K562 (cell line): ENCODE data around the gene CSTF1. TPM values are rescaled to one million over a fixed set of nuclear protein-coding genes. Genes with fewer than 3 reads are reported as not detected.
A peak's percentile ranks its signal among the peaks of the same experiment; 100 is the strongest.

Source experiments
- C11orf30 ChIP-seq: fragments of 450-650 bp; IDR thresholded peaks from 2 replicates; pipeline ENCODE4 v1.6.1; 2016; ENCODE audit warnings: low read depth, mild to moderate bottlenecking
- CCAR2 ChIP-seq: fragments of 200-400 bp; formaldehyde crosslinking; IDR thresholded peaks from 2 replicates; pipeline ENCODE4 v1.6.1; 2017; ENCODE audit warnings: mild to moderate bottlenecking, low read depth, low read length
- CREBBP ChIP-seq: IDR thresholded peaks from one replicate; pipeline ENCODE4 v1.6.1; 2012; ENCODE audit warnings: low read depth, mild to moderate bottlenecking, control low read depth, inconsistent platforms, low read length
- CREM ChIP-seq: IDR thresholded peaks from 2 replicates; pipeline ENCODE4 v1.6.1; 2014; ENCODE audit warnings: antibody characterized with exemption, low read depth
- DACH1 ChIP-seq: fragments of 450-650 bp; IDR thresholded peaks from 2 replicates; pipeline ENCODE4 v1.6.1; 2018; ENCODE audit not compliant: partially characterized antibody
- DPF2 ChIP-seq: fragments of 450-650 bp; IDR thresholded peaks from 2 replicates; pipeline ENCODE4 v1.6.1; 2016
- HOXB6 ChIP-seq: fragments of 250-450 bp; sonication (Bioruptor Pico); IDR thresholded peaks from 2 replicates; pipeline ENCODE4 v1.5.1; 2022; ENCODE audit warnings: mild to moderate bottlenecking, borderline replicate concordance
- HSF4 ChIP-seq: fragments of 250-450 bp; sonication (Bioruptor Pico); IDR thresholded peaks from 2 replicates; pipeline ENCODE4 v2.1.2; 2022; ENCODE audit warnings: mild to moderate bottlenecking, moderate library complexity, borderline replicate concordance
- IFI16 ChIP-seq: fragments of 250-450 bp; sonication (Bioruptor Pico); IDR thresholded peaks from 2 replicates; pipeline ENCODE4 v2.1.2; 2022; ENCODE audit warnings: mild to moderate bottlenecking, inconsistent platforms
- KLF16 ChIP-seq: IDR thresholded peaks from 2 replicates; pipeline ENCODE4 v1.6.1; 2016; ENCODE audit warnings: antibody characterized with exemption
- NUFIP1 ChIP-seq: fragments of 450-650 bp; IDR thresholded peaks from 2 replicates; pipeline ENCODE4 v1.6.1; 2018; ENCODE audit not compliant: partially characterized antibody
- PHF20 ChIP-seq: fragments of 450-650 bp; IDR thresholded peaks from 2 replicates; pipeline ENCODE4 v1.6.1; 2018; ENCODE audit not compliant: partially characterized antibody
- PRMT5 ChIP-seq: sonication (generic); formaldehyde crosslinking; IDR thresholded peaks from 2 replicates; pipeline ENCODE4 v1.5.0; 2020; ENCODE audit warnings: missing genetic modification reagents
- SIN3B ChIP-seq: fragments of 450-650 bp; IDR thresholded peaks from 2 replicates; pipeline ENCODE4 v1.6.1; 2017; ENCODE audit warnings: low read depth, mild to moderate bottlenecking, moderate library complexity
- TOE1 ChIP-seq, 2 experiments: fragments of 450-650 bp in 1 of 2; sonication (generic) in 1 of 2; formaldehyde crosslinking in 1 of 2; IDR thresholded peaks; 2 replicates each; pipeline versions ENCODE4 v1.7.1 to v1.8.0; 2016 to 2022; ENCODE audit warnings: borderline replicate concordance in 2 of 2, mild to moderate bottlenecking in 2 of 2, antibody characterized with exemption in 1 of 2, inconsistent platforms in 1 of 2, low read depth in 1 of 2, missing genetic modification reagents in 1 of 2, moderate library complexity in 1 of 2
- ZNF143 ChIP-seq: sonication (generic); formaldehyde crosslinking; IDR thresholded peaks from 2 replicates; pipeline ENCODE4 v1.9.0; 2022; ENCODE audit warnings: mild to moderate bottlenecking, missing genetic modification reagents
- ZNF311 ChIP-seq: fragments of 250-450 bp; sonication (Bioruptor Pico); IDR thresholded peaks from 2 replicates; pipeline ENCODE4 v1.4.0; 2020; ENCODE audit warnings: mild to moderate bottlenecking, moderate library complexity
- polyA plus RNA-seq, 8 experiments: library from polyadenylated mRNA; depleted of rRNA in 4 of 8; stranded (reverse) in 5 of 8; unstranded in 3 of 8; fragments of >200 nt; fragmentation: Nextera tagmentation in 2 of 8; fragmentation: Illumina TruSeq in 1 of 8; extraction: Ambion mirVana in 2 of 8; extraction: Trizol in 1 of 8; gene quantifications; 2 replicates each; pipeline versions ENCODE4 v1.2.1 to v1.2.3, GENCODE V29; 2011 to 2014; ENCODE audit warnings: inconsistent platforms in 1 of 8, missing spikeins in 1 of 8
- total RNA-seq, 7 experiments: library from RNA; depleted of rRNA in 6 of 7; stranded (reverse); fragments of >200 nt in 6 of 7; fragmentation: Illumina TruSeq in 2 of 7; extraction: Trizol in 2 of 7; gene quantifications; 2 replicates each; pipeline versions ENCODE4 v1.2.1 to v1.2.3, GENCODE V29; 2011 to 2021; ENCODE audit warnings: low replicate concordance in 1 of 7
- TF ChIP-seq, protein P1 (sequence below): fragments of 200-400 bp; formaldehyde crosslinking; IDR thresholded peaks from 2 replicates; pipeline ENCODE4 v1.6.1; 2017; ENCODE audit warnings: mild to moderate bottlenecking, low read depth, low read length, moderate library complexity
- TF ChIP-seq, protein P2 (sequence below): sonication (generic); formaldehyde crosslinking; IDR thresholded peaks from 2 replicates; pipeline ENCODE4 v1.5.0; 2020; ENCODE audit warnings: missing genetic modification reagents
- TF ChIP-seq, protein P3 (sequence below): fragments of 450-650 bp; IDR thresholded peaks from one replicate; pipeline ENCODE4 v1.6.1; 2018; ENCODE audit warnings: mild to moderate bottlenecking, moderate library complexity; ENCODE audit not compliant: partially characterized antibody
- TF ChIP-seq, protein P4 (sequence below): fragments of 450-650 bp; IDR thresholded peaks from 2 replicates; pipeline ENCODE4 v1.7.1; 2018; ENCODE audit warnings: mild to moderate bottlenecking, low read depth; ENCODE audit not compliant: partially characterized antibody
- TF ChIP-seq, protein P5 (sequence below): fragments of 450-650 bp; conservative IDR thresholded peaks from 2 replicates; pipeline ENCODE4 v1.6.1; 2016; ENCODE audit warnings: missing genetic modification characterization, low read depth, mild to moderate bottlenecking, missing compliant biosample characterization, moderate library complexity

Gene CSTF1
- total and polyA plus RNA-seq, 9 of the 15 experiments (the other 6 are each of a cell fraction or from before 2014, with no cell fraction given) = 30.8 to 110 (median 53.4) TPM

DNA sequence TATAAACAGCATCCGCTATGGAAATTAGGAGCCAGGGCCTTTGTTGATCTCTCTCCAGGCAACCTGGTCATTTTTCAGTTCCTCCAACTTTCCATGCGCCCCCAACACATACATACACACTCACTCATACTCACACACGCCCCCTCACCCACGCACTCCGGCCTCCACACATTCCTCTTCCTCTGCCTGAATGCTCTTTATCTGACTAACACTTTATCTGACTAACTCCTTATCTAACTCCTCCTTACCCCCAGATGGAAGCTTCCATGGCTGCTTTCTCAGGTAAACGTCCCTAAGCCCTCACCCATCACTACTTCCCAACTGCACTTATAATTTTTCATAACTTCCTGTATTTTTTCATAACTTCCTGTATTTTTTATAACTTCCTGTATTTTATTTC is 37.1 kb downstream of the CSTF1 start (continued):
- TF ChIP-seq C11orf30 (no peak), CREBBP (no peak), CCAR2 (no peak), SIN3B (no peak), PHF20 (no peak), KLF16 (peak; percentile 15; the same call in 1 of the 2 replicates), HSF4 (no peak), DPF2 (peak; percentile 95), PRMT5 (CRISPR knock-in tag) (no peak), ZNF311 (CRISPR knock-in tag) (no peak), ZNF143 (CRISPR knock-in tag) (no peak), IFI16 (CRISPR knock-in tag) (no peak), TOE1 (IDR thresholded peaks at IDR 0.05; ENCODE audit: borderline replicate concordance) (no peak), TOE1 (CRISPR knock-in tag; IDR thresholded peaks at IDR 0.05; ENCODE audit: borderline replicate concordance, low read depth) (no peak), CREM (peak; percentile 55), NUFIP1 (no peak), DACH1 (no peak), HOXB6 (CRISPR knock-in tag) (no peak)
- TF ChIP-seq, protein P1, sequence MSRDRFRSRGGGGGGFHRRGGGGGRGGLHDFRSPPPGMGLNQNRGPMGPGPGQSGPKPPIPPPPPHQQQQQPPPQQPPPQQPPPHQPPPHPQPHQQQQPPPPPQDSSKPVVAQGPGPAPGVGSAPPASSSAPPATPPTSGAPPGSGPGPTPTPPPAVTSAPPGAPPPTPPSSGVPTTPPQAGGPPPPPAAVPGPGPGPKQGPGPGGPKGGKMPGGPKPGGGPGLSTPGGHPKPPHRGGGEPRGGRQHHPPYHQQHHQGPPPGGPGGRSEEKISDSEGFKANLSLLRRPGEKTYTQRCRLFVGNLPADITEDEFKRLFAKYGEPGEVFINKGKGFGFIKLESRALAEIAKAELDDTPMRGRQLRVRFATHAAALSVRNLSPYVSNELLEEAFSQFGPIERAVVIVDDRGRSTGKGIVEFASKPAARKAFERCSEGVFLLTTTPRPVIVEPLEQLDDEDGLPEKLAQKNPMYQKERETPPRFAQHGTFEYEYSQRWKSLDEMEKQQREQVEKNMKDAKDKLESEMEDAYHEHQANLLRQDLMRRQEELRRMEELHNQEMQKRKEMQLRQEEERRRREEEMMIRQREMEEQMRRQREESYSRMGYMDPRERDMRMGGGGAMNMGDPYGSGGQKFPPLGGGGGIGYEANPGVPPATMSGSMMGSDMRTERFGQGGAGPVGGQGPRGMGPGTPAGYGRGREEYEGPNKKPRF = no peak
- TF ChIP-seq, protein P2, sequence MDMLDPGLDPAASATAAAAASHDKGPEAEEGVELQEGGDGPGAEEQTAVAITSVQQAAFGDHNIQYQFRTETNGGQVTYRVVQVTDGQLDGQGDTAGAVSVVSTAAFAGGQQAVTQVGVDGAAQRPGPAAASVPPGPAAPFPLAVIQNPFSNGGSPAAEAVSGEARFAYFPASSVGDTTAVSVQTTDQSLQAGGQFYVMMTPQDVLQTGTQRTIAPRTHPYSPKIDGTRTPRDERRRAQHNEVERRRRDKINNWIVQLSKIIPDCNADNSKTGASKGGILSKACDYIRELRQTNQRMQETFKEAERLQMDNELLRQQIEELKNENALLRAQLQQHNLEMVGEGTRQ (CRISPR knock-in tag) = no peak
- TF ChIP-seq, protein P3, sequence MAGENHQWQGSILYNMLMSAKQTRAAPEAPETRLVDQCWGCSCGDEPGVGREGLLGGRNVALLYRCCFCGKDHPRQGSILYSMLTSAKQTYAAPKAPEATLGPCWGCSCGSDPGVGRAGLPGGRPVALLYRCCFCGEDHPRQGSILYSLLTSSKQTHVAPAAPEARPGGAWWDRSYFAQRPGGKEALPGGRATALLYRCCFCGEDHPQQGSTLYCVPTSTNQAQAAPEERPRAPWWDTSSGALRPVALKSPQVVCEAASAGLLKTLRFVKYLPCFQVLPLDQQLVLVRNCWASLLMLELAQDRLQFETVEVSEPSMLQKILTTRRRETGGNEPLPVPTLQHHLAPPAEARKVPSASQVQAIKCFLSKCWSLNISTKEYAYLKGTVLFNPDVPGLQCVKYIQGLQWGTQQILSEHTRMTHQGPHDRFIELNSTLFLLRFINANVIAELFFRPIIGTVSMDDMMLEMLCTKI = no peak
- TF ChIP-seq, protein P4, sequence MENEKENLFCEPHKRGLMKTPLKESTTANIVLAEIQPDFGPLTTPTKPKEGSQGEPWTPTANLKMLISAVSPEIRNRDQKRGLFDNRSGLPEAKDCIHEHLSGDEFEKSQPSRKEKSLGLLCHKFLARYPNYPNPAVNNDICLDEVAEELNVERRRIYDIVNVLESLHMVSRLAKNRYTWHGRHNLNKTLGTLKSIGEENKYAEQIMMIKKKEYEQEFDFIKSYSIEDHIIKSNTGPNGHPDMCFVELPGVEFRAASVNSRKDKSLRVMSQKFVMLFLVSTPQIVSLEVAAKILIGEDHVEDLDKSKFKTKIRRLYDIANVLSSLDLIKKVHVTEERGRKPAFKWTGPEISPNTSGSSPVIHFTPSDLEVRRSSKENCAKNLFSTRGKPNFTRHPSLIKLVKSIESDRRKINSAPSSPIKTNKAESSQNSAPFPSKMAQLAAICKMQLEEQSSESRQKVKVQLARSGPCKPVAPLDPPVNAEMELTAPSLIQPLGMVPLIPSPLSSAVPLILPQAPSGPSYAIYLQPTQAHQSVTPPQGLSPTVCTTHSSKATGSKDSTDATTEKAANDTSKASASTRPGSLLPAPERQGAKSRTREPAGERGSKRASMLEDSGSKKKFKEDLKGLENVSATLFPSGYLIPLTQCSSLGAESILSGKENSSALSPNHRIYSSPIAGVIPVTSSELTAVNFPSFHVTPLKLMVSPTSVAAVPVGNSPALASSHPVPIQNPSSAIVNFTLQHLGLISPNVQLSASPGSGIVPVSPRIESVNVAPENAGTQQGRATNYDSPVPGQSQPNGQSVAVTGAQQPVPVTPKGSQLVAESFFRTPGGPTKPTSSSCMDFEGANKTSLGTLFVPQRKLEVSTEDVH = peak; percentile 33
- TF ChIP-seq, protein P5, sequence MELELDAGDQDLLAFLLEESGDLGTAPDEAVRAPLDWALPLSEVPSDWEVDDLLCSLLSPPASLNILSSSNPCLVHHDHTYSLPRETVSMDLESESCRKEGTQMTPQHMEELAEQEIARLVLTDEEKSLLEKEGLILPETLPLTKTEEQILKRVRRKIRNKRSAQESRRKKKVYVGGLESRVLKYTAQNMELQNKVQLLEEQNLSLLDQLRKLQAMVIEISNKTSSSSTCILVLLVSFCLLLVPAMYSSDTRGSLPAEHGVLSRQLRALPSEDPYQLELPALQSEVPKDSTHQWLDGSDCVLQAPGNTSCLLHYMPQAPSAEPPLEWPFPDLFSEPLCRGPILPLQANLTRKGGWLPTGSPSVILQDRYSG (tag) = no peak
